GM18951 (cell line): ENCODE results near the gene TRIM14.
"Not testable (repeated sequence)": the region's sequence is repeated elsewhere in the genome, so short reads cannot be mapped to it uniquely, and the experiment has no call there.

Experiments used
- POLR2A ChIP-seq: IDR thresholded peaks from 4 replicates; pipeline ENCODE4 v1.6.1; 2011; ENCODE audit warnings: mild to moderate bottlenecking; ENCODE audit not compliant: insufficient read length, insufficient read depth; ENCODE audit errors: extremely low read depth
- in situ Hi-C: fragments of 300-500 bp; cut with MboI; formaldehyde crosslinking; loops from one replicate; pipeline ENCODE4 v1.12.0; 2022; ENCODE audit warnings: low sequenced_read_pairs, mixed read lengths, inconsistent platforms; ENCODE audit not compliant: unreplicated experiment

The TRIM14 gene

DNA sequence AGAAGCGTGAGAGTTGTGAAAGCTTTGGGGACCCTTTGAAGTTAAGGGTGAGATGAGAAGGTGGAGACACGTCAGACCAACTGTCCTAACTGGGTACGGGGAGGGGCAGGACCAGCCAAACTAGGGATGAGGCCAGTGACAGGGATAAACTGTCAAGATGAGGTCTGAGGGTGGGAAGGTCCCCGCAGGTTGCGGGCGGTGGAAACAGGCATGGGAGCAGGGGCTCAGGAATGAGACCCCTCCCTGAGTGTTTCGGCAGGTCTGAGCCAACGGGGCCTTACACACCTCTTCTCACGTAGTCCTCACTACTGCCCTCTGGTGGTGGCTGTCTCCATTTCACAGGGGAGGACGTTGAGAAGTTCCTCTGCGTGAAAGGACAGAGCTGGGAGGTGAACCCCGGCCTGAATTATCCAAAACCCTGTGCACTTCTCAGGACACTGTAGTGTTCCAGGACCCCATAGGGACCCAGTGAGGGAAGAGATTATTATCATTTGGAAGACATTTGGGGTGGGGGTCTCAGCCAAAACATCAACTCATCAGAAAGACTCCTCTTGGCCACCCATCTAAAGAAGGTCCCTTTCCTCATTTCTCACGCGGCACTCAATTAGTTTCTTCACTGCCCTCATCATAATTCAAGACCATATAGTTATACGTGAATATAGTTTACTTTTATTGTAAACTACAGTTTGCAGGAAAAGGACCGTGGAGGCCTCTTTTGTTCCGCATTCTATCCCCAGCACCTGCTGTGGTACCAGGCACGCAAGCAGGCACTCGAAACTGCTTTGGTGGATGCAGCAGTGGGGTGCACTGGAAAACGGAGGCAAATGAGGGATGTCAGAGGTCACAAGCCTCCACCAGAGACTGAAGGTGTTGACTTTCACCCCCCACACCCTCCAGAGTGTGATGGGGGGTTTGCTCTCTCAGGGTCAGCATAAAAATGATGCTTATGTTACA is 84.2 kb downstream of the TRIM14 start:
- TF ChIP-seq POLR2A, result no peak
- in situ Hi-C loops, result no loop called here

DNA sequence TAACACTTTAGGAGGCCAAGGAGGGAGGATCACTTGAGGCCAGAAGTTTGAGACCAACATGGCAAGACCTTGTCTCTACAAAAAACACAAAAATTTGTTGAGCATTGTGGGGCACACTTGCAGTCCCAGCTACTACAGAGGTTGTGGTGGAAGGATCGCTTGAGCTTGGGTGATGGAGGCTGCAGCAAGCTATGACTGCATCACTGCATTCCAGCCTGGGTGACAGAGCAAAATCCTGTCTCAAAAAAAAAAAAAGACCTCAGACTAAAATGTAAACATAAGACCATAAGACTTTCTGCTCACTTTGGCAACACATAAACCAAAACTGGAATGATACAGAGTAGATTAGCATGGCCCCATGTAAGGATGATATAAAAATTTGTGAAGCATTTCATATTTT is 87.1 kb downstream of the TRIM14 start:
- no peak for TF ChIP-seq POLR2A
- in situ Hi-C loops, result no loop called here

DNA sequence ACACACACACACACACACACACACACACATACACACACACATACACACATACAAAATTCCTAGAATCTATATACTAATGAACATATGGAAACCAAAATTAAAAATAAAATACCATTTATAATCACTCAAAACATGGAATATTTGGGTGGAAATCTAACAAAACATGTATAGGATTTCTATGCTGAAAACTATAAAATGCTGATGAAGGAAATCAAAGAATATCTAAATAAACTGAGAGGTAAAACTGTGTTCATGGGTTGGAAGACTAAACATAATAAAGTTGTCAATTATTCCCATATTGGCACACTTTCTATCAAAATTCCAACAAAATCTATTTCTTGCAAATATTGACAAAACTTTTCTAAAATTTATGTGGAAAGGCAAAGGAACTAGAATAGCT is 87.9 kb downstream of the TRIM14 start:
- in situ Hi-C loops, result no loop called here
- no peak for TF ChIP-seq POLR2A

DNA sequence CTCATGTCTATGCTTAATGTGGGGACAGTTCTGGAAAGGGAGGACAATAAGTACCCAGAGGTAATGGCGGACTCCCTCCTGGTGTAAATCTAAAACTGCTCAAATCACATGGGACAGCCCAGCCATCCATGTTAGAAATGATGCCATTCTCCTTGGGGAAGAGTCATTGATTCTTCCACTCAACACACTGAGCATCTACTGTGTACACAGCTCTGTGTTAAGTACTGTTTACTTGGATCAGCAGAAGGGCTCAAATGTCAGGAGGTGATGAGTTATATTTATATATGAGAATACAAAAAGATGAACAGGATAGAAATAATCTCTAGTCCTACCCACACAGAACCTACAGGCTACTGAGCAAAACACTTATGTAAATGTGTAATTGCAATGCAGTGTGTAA is 94.3 kb downstream of the TRIM14 start:
- in situ Hi-C loops, result no loop called here
- TF ChIP-seq POLR2A, result no peak

DNA sequence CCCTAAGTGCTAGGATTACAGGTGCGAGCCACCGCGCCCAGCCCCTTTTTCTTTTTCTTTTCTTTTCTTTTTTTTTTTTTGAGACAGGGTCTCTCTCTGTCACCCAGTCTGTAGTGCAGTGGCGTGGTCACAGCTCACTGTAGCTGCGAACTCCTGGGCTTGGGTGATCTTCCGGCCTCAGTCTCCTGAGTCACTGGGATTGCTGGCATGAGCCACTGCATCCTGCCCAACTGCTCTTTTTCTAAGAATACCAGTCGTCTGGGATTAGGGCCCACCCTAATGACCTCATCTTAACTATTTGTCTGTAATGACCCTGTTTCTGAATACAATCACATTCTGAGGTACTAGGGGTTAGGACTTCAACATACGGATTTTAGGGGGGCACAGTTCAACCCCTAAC is 96.6 kb downstream of the TRIM14 start:
- in situ Hi-C loops, result no loop called here
- TF ChIP-seq POLR2A, result no peak

DNA sequence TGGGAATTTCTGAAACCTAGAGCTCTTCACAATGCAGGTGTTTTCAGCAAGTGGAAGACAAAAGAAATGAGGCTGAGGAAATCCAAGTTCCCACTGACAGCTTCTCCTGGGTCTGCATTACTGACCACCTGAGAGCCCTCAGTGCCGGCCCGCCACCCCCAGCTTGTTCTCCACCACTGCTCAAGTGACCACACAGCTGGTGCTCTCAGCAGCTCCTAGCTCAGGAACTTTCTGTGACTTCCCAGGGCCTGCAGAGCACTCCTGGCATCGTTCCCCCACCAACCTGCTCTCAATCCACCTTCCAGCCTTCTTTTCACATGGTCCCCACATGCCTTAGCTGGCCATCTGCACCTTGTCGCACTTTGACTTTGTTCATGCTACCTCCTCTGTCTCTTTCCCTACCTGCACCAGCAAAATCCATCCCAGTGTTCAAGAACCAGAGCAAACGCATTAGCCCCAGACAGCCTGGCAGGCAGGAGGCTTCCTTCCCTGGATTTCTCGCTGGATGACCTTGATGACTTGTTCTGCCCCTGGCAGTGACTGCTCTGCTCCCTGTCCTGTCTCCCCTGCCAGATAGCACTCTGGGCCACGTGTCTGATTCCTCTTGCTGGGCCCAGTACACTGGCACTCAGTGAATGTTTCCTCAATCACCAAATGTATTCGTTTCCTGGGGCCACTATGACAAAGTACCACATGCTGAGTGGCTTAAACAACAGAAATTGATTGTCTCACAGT is 97.5 kb downstream of the TRIM14 start:
- in situ Hi-C loops, result no loop called here
- TF ChIP-seq POLR2A, result no peak

DNA sequence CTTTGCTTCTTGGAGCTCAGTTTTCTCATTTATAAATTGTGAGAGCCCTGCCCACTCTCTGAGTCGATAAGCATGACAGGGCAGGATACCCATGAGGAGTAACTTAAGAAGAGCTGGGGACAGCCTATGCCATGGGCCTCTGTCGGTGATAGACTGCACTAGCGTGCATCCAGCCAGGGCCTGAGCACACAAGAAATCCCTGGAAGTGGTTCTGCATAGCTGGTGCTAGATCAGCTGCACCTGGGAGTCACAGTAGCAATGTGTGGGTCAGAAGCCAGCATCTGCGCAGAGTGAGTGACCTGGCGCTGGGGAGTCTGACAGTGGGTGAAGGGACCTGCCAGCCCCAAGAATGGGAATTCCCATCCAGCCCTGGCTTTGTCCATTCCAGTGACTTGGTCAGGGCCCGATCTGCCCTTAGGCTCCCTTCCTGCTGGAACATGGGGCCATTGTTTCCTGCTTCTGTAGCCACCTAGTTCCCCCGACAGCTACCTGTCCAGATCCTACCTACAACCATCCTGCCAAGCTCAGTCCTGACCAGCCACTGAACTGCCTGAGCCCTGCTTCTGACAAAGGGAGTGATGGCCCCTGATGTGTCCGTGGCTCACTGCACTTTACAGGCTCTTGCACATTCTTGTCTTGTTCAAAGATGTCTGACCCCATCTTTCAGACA is 98.4 kb downstream of the TRIM14 start:
- in situ Hi-C loops, result no loop called here
- no peak for TF ChIP-seq POLR2A

DNA sequence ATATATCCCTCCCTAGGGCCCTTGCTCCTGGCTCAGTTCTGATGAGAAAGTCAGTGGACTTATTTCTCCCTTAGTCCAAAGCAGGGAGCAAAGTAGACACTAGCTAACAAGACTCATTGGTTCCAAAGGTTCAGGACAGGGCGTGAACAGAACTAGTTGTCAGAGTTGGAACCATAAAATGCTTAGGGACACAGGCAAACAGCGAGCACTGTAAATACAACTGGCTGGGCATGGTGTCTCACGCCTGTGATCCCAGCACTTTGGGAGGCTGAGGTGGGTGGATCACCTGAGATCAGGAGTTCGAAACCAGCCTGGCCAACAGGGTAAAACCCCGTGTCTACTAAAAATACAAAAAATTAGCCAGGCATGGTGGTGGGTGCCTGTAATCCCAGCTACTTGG is 99.2 kb downstream of the TRIM14 start:
- in situ Hi-C loops, result not testable (repeated sequence)
